Lower lobe of right lung (tissue), 2 donors: ENCODE data around the gene SFRP5. TPM values are rescaled to one million over a fixed set of nuclear protein-coding genes. Genes with fewer than 3 reads are reported as not detected.

Experiments
- ATAC-seq, 2 donors: fragments of 200-7000 bp; cut with Tn5 transposase; one replicate each; pipeline ENCODE4 v1.9.1; 2020 to 2022; ENCODE audit warnings: mild to moderate bottlenecking in 2 of 2, moderate library complexity in 2 of 2
- DNase-seq: peaks from one replicate; pipeline ENCODE4 v3.0.0-alpha.2; 2020
- H3K27ac ChIP-seq: fragments of 200-600 bp; one replicate; pipeline ENCODE4 v1.8.0; 2022
- H3K27me3 ChIP-seq: fragments of 200-600 bp; one replicate; pipeline ENCODE4 v1.8.0; 2022; ENCODE audit warnings: low read depth
- H3K36me3 ChIP-seq: fragments of 200-600 bp; one replicate; pipeline ENCODE4 v1.8.0; 2022; ENCODE audit warnings: mild to moderate bottlenecking
- H3K4me1 ChIP-seq: fragments of 200-600 bp; one replicate; pipeline ENCODE4 v1.8.0; 2022
- H3K4me3 ChIP-seq: fragments of 200-600 bp; one replicate; pipeline ENCODE4 v1.8.0; 2022; ENCODE audit warnings: mild to moderate bottlenecking
- H3K9me3 ChIP-seq: fragments of 200-600 bp; one replicate; pipeline ENCODE4 v1.8.0; 2022
- intact Hi-C: fragments of 100-400 bp; cut with DNase I; formaldehyde crosslinking; loops from one replicate; pipeline ENCODE4 v1.11.0; 2022
- long read RNA-seq: library from polyadenylated mRNA; unstranded; transcript quantifications from one replicate; pipeline ENCODE4 v2.0.0, GENCODE V29; 2021
- total RNA-seq: library from RNA; stranded (reverse); fragmentation: NEBNext Ultra II Directional; extraction: Animal tissue kit (Norgen Biotek cat#: 25700); gene quantifications from one replicate; pipeline ENCODE4 v1.2.1, GENCODE V29; 2021
- TF ChIP-seq, protein P1 (sequence below): fragments of 200-600 bp; IDR thresholded peaks from one replicate; pipeline ENCODE4 v1.8.0; 2022; ENCODE audit warnings: antibody characterized with exemption, mild to moderate bottlenecking
- donor health status: DM: no; HTN: yes; CAD: no; lungs with severe emphysema.

SFRP5 gene, protein sequence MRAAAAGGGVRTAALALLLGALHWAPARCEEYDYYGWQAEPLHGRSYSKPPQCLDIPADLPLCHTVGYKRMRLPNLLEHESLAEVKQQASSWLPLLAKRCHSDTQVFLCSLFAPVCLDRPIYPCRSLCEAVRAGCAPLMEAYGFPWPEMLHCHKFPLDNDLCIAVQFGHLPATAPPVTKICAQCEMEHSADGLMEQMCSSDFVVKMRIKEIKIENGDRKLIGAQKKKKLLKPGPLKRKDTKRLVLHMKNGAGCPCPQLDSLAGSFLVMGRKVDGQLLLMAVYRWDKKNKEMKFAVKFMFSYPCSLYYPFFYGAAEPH
- total RNA-seq, result 0.27 TPM
- long read RNA-seq, result 0 reads

DNA sequence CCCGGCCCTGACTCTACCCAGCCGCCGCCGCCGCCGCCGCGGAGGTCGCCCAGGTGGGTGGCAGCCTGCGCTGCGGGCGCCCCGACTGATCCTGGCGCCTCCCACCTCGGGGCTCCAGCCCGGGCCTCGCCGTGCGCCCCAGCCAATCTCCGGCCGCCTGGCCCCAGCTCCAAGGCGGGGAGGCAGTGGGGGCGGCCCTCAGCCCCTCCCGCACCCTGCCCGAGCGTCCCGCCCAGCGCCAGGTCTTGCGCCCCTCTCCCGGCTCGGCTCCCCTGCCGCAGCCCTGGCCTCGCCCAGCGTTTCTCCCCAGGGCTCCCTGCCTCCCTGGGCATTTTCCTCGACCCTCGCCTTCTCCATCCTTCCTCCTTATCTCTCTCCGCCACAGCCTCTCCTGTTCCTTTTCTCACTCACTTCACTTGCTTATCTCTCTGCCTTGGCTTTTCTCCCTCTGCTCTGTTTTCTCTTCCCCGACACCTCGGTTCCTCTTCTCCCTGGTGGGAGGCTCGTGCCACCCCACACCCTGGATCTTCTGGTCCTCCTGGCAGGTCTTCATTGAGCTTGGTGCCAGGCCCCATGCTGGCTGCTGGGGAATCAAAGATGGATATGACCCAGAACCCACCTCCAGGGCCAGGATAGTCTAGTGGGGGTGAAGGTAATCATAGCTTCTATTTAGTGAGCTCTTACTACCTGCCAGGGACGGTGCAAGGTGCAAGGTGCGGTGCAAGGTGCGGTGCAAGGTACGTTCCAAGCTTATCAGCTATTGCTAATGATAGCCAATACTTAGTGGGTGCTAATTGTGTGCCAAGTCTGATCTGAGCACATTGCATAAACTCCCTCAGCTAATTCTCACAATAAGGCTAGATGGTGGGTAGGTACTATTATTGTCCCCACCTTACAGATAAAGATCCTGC, at the start of gene SFRP5:
Gene SFRP5 (minus strand): TSS at position 87 of the 911 bp plus-strand sequence. CDS start 166 bp downstream, outside the sequence.
- Histone ChIP-seq H3K27ac (no peak within 1 kb of the TSS), H3K4me3 (peak within 1 kb of the TSS; percentile 35), H3K4me1 (peaks cover 4% of the 10 kb centered on the region), H3K27me3 (peaks cover 44% of the 10 kb centered on the region), H3K36me3 (no peaks in the 10 kb centered on the region), H3K9me3 (no peaks in the 10 kb centered on the region)
- intact Hi-C loops, result no loop called here
- DNase-seq (no peak), ATAC-seq (peak in 1 of 2 donors; percentile 3)
- TF ChIP-seq, protein P1, sequence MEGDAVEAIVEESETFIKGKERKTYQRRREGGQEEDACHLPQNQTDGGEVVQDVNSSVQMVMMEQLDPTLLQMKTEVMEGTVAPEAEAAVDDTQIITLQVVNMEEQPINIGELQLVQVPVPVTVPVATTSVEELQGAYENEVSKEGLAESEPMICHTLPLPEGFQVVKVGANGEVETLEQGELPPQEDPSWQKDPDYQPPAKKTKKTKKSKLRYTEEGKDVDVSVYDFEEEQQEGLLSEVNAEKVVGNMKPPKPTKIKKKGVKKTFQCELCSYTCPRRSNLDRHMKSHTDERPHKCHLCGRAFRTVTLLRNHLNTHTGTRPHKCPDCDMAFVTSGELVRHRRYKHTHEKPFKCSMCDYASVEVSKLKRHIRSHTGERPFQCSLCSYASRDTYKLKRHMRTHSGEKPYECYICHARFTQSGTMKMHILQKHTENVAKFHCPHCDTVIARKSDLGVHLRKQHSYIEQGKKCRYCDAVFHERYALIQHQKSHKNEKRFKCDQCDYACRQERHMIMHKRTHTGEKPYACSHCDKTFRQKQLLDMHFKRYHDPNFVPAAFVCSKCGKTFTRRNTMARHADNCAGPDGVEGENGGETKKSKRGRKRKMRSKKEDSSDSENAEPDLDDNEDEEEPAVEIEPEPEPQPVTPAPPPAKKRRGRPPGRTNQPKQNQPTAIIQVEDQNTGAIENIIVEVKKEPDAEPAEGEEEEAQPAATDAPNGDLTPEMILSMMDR, result no peak

DNA sequence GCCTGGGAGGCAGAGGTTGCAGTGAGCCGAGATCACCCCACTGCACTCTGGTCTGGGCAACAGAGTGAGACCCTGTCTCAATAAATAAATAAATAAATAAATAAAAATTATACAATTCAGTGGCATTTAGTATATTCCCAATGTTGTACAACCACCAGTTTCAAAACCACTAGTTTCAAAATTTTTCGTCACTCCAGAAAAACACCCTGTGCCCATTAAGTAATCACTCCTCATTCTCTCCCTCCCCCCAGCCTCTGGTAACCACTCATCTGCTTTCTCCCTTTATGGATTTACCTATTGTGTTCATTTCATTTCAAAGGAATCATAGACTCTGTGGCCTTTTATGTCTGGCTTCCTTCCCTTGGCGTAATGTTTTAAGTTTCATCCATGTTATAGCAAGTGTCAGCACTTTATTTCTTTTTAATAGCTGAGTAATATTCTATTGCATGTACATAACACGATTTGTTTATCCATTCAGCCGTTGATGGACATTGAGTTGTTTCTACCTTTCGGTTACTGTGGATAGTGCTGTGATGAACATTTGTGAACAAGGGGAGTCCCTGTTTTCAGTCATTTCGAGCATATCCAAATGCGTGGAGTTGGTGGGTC, 48.4 kb upstream of the SFRP5 start:
- Histone ChIP-seq H3K4me1 (no peaks in the 10 kb centered on the region), H3K27ac (no peak overlapping the region), H3K27me3 (peaks cover 21% of the 10 kb centered on the region), H3K4me3 (no peak overlapping the region), H3K9me3 (no peaks in the 10 kb centered on the region), H3K36me3 (no peaks in the 10 kb centered on the region)
- ATAC-seq (no peak), DNase-seq (no peak)
- intact Hi-C loops, result no loop called here
- TF ChIP-seq, protein P1, result no peak

DNA sequence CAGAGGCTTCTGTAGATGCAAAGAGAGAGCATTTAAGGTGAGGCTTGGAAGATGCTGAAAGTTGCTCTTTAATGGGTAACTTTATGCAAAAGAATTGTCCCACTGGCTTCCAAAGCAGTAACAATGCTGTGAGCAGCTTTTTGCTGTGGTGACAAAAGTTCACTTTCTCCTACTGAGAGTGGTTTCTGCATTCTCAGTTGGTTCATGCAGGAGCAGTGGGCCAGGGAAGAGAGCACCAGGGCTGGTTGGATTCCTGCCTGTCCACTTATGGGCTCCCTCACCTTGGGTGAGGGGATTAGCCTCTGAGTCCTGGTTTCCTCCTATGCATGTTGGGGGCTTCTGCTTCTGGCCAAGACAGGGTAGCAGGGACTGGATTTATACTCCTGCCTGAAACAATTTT, 46.8 kb upstream of the SFRP5 start:
- intact Hi-C loops, result no loop called here
- Histone ChIP-seq H3K27ac (no peak overlapping the region), H3K9me3 (no peaks in the 10 kb centered on the region), H3K4me3 (no peak overlapping the region), H3K27me3 (peaks cover 24% of the 10 kb centered on the region), H3K4me1 (no peaks in the 10 kb centered on the region), H3K36me3 (no peaks in the 10 kb centered on the region)
- TF ChIP-seq, protein P1, result no peak
- no peak for DNase-seq
- ATAC-seq, result no peak

DNA sequence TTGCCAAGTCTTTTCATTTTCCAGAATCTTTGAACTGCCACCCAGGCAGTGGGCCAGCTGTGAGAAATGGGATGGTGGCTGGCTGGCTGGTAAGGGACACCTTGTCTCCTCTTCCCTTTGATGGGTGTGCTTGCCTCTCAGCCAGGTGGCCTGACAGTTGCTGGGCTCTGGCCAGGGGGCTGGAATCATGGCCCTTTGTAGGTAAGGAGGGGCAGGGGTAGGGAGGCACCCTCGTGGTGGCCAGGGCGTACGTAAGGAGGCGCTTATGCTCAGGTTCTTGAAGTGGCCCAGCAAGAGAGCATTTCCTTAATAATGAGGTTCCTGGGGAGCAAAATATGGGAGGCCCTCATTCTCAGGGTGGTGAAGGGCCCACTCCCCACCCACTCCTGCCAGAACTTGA, 44.8 kb upstream of the SFRP5 start:
- Histone ChIP-seq H3K4me1 (no peaks in the 10 kb centered on the region), H3K27ac (no peak overlapping the region), H3K27me3 (peaks cover 27% of the 10 kb centered on the region), H3K4me3 (no peak overlapping the region), H3K36me3 (no peaks in the 10 kb centered on the region), H3K9me3 (no peaks in the 10 kb centered on the region)
- intact Hi-C loops, result no loop called here
- DNase-seq, result no peak
- TF ChIP-seq, protein P1, result no peak
- peak in 1 of 2 donors; percentile 31 for ATAC-seq

DNA sequence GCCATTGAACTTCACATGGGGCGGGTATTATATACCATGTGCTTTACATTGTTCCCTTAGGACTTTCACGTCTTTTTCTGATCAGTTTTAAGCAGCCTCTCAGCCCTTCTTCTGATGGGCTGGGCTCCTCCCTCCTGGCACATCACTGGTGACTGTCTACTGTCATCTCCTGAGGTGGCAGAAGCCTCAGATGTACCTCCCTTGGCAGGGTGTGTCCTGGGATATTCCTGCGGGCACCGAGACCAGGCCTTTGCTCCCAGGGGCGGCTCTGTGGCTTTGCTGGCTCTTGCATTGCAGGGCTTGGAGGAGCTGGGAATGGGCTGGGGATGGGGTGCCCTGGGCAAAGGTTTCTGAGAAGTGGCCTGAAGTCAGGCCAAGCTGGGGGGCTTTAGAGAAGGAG, 43.2 kb upstream of the SFRP5 start:
- no peak overlapping the region for H3K4me3 ChIP-seq
- DNase-seq (no peak), ATAC-seq (no peak)
- peaks cover 28% of the 10 kb centered on the region for H3K27me3 ChIP-seq
- H3K9me3 ChIP-seq, result no peaks in the 10 kb centered on the region
- TF ChIP-seq, protein P1, result no peak
- H3K27ac ChIP-seq, result no peak overlapping the region
- H3K36me3 ChIP-seq, result no peaks in the 10 kb centered on the region
- intact Hi-C loops, result no loop called here
- H3K4me1 ChIP-seq, result no peaks in the 10 kb centered on the region
